IPS DF 4.7 (cell line): Measurements from ENCODE around the gene CKMT2.

Experiments used
- DNase-seq: peaks from one replicate; pipeline ENCODE4 v3.0.0-alpha.2; 2013; ENCODE audit warnings: low spot score; ENCODE audit errors: extremely low read depth

CKMT2 gene

GRCh38 chr5:81302596-81302995 is 69.5 kb downstream of the CKMT2 start:
- no peak for DNase-seq

- DNase-seq: no peak
Observed at GRCh38 chr5:81303563-81303962, 70.4 kb downstream of the CKMT2 start.

GRCh38 chr5:81305785-81306184 is 72.7 kb downstream of the CKMT2 start:
- no peak for DNase-seq

GRCh38 chr5:81308836-81309235 is 75.7 kb downstream of the CKMT2 start:
- no peak for DNase-seq

GRCh38 chr5:81310402-81311063 is 77.4 kb downstream of the CKMT2 start:
- DNase-seq: no peak

GRCh38 chr5:81313278-81313677 is 80.2 kb downstream of the CKMT2 start:
- DNase-seq: no peak

GRCh38 chr5:81313686-81314085 is 80.6 kb downstream of the CKMT2 start:
- DNase-seq: no peak

GRCh38 chr5:81314581-81314980 is 81.5 kb downstream of the CKMT2 start:
- no peak for DNase-seq

GRCh38 chr5:81315336-81315735 is 82.2 kb downstream of the CKMT2 start:
- no peak for DNase-seq

GRCh38 chr5:81315830-81316229 is 82.7 kb downstream of the CKMT2 start:
- no peak for DNase-seq
